PC-3 (cell line): ENCODE data around the gene ANAPC7. TPM values are rescaled to one million over a fixed set of nuclear protein-coding genes. Genes with fewer than 3 reads are reported as not detected.

ENCODE experiments used
- ATAC-seq: fragments of 200-7000 bp; cut with Tn5 transposase; 2 replicates; pipeline ENCODE4 v1.9.1; 2020; ENCODE audit warnings: mild to moderate bottlenecking, moderate library complexity
- BruUV-seq: library from RNA; stranded (reverse); fragments of 400-500 nt; replicated peaks from 2 replicates; lab custom pipeline; 2021; lab: Mats Ljungman, UMichigan
- CTCF ChIA-PET: fragments of 300-600 bp; sonication (Branson Sonifier 250); formaldehyde crosslinking; loops from one replicate; lab custom pipeline; 2022; ENCODE audit warnings: antibody characterized with exemption; lab: Charles Lee
- POLR2A ChIA-PET: fragments of 300-600 bp; sonication (Branson Sonifier 250); formaldehyde crosslinking; loops from one replicate; lab custom pipeline; 2022; ENCODE audit warnings: antibody characterized with exemption; ENCODE audit not compliant: unreplicated experiment; lab: Charles Lee
- DNase-seq: peaks from one replicate; pipeline ENCODE4 v3.0.0-alpha.2; 2015
- H2AFZ ChIP-seq: fragments of 300-600 bp; sonication (generic); 2 replicates; pipeline ENCODE4 v1.6.0; 2016; ENCODE audit warnings: antibody characterized with exemption, low read length
- H3F3A ChIP-seq: fragments of 300-600 bp; sonication (generic); one replicate; pipeline ENCODE4 v1.6.0; 2017; ENCODE audit warnings: antibody characterized with exemption, low read length, control low read depth, mild to moderate bottlenecking; ENCODE audit not compliant: unreplicated experiment
- H3K27ac ChIP-seq: fragments of 300-600 bp; sonication (generic); 2 replicates; pipeline ENCODE4 v1.5.1; 2016; ENCODE audit warnings: mild to moderate bottlenecking, low read length
- H3K27me3 ChIP-seq: fragments of 300-600 bp; sonication (generic); 2 replicates; pipeline ENCODE4 v1.6.1; 2016; ENCODE audit warnings: low read length, mixed read lengths
- H3K36me3 ChIP-seq: fragments of 300-600 bp; sonication (generic); 2 replicates; pipeline ENCODE4 v1.6.1; 2016; ENCODE audit warnings: low read depth, mixed run types, low read length, mixed read lengths
- H3K4me1 ChIP-seq: fragments of 300-600 bp; sonication (generic); 2 replicates; pipeline ENCODE4 v1.5.1; 2016; ENCODE audit warnings: low read length; ENCODE audit not compliant: insufficient read depth
- H3K4me2 ChIP-seq: fragments of 300-600 bp; sonication (generic); 2 replicates; pipeline ENCODE4 v1.6.0; 2016; ENCODE audit warnings: low read length
- H3K4me3 ChIP-seq: fragments of 300-600 bp; sonication (generic); 2 replicates; pipeline ENCODE4 v1.5.1; 2016; ENCODE audit warnings: mild to moderate bottlenecking, low read length, mixed read lengths
- H3K79me2 ChIP-seq: fragments of 300-600 bp; sonication (generic); 2 replicates; pipeline ENCODE4 v1.6.1; 2017; ENCODE audit warnings: low read length, mixed read lengths
- H3K9ac ChIP-seq: fragments of 300-600 bp; sonication (generic); 2 replicates; pipeline ENCODE4 v1.6.0; 2016; ENCODE audit warnings: mild to moderate bottlenecking, low read length
- H3K9me2 ChIP-seq: fragments of 300-600 bp; sonication (generic); replicated peaks from 2 replicates; pipeline ENCODE4 v1.6.1; 2016; ENCODE audit warnings: mixed run types, low read length, mixed read lengths
- H3K9me3 ChIP-seq: fragments of 300-600 bp; sonication (generic); 2 replicates; pipeline ENCODE4 v1.6.1; 2016; ENCODE audit warnings: low read length, mixed read lengths
- H4K20me1 ChIP-seq: fragments of 300-600 bp; sonication (generic); 2 replicates; pipeline ENCODE4 v1.6.1; 2016; ENCODE audit warnings: low read length, mixed read lengths
- CTCF ChIP-seq: fragments of 300-600 bp; sonication (generic); conservative IDR thresholded peaks from 2 replicates; pipeline ENCODE4 v1.5.1; 2017; ENCODE audit warnings: antibody characterized with exemption, low read depth, mild to moderate bottlenecking, low read length
- EZH2 ChIP-seq: fragments of 300-600 bp; sonication (generic); IDR thresholded peaks from one replicate; pipeline ENCODE4 v1.6.1; 2017; ENCODE audit warnings: antibody characterized with exemption, mild to moderate bottlenecking, low read length; ENCODE audit not compliant: unreplicated experiment
- EZH2phosphoT487 ChIP-seq: fragments of 300-600 bp; sonication (generic); IDR thresholded peaks from 2 replicates; pipeline ENCODE4 v1.6.1; 2018; ENCODE audit warnings: mild to moderate bottlenecking, antibody characterized with exemption, low read length, borderline replicate concordance
- intact Hi-C: fragments of 100-400 bp; cut with micrococcal nuclease; formaldehyde crosslinking; loops from 2 replicates; pipeline ENCODE4 v1.9.0; 2023
- total RNA-seq: library from RNA; depleted of rRNA; stranded (reverse); fragments of >200 nt; gene quantifications from 2 replicates; pipeline ENCODE4 v1.2.3, GENCODE V29; 2014

The ANAPC7 gene
- total RNA-seq, 1 experiment from 2014 or later, result 80.5 TPM

- TSS peak; percentile 73 for BruUV-seq
Observed at GRCh38 chr12:110449799-110450497, 46.4 kb upstream of the ANAPC7 start, which contains the start of gene ARPC3. TSS of gene ARPC3 (minus strand) at chr12:110450337. CDS start at chr12:110450260, 77 bp downstream.

GRCh38 chr12:110444455-110444854 is 40.9 kb upstream of the ANAPC7 start:
- TF ChIP-seq CTCF (no peak), EZH2 (no peak), EZH2phosphoT487 (no peak)
- no peak for DNase-seq
- ATAC-seq, result no peak
- Histone ChIP-seq H3K36me3 (peaks cover 46% of the 10 kb centered on the region), H3K4me1 (0 out of 2 replicates have a peak, but pooled peaks cover 5% of the 10 kb centered on the region), H4K20me1 (peaks cover 5% of the 10 kb centered on the region; the same call in 1 of the 2 replicates), H3F3A (no peaks in the 10 kb centered on the region), H3K9ac (no peak overlapping the region), H3K4me3 (no peak overlapping the region), H3K27me3 (no peaks in the 10 kb centered on the region), H3K9me3 (no peaks in the 10 kb centered on the region), H3K79me2 (peaks cover 33% of the 10 kb centered on the region), H3K27ac (no peak overlapping the region), H3K9me2 (no peaks in the 10 kb centered on the region), H2AFZ (no peak overlapping the region), H3K4me2 (no peak overlapping the region)
- intact Hi-C loops, result no loop called here
- CTCF ChIA-PET, result interaction anchor here (0.7 kb wide), 1 partner anchor 1405 kb away, joined by 5 read pairs; no protein-coding TSS in a partner anchor
- BruUV-seq, result no TSS peak
- POLR2A ChIA-PET, result interaction anchor here (0.6 kb wide), 1 partner anchor 329 kb away, joined by 3 read pairs; no protein-coding TSS in a partner anchor

More at GRCh38 chr12:110449799-110450497, 46.4 kb upstream of the ANAPC7 start, which contains the start of gene ARPC3:
- no peaks in the 10 kb centered on the region for H3K9me3 ChIP-seq
- peaks cover 3% of the 10 kb centered on the region for H3F3A ChIP-seq
- peak within 1 kb of the TSS; percentile 94 for H3K4me3 ChIP-seq
- H3K36me3 ChIP-seq, result peaks cover 21% of the 10 kb centered on the region; the same call in 1 of the 2 replicates
- DNase-seq, result peak; percentile 97
- H3K4me2 ChIP-seq, result peak within 1 kb of the TSS; percentile 87
- H3K27me3 ChIP-seq, result no peaks in the 10 kb centered on the region
- peak; percentile 96 for ATAC-seq
- H3K9me2 ChIP-seq, result no peaks in the 10 kb centered on the region
- H3K27ac ChIP-seq, result peak within 1 kb of the TSS; percentile 75
- H3K4me1 ChIP-seq, result 0 out of 2 replicates have a peak, but pooled peaks cover 5% of the 10 kb centered on the region
- H3K79me2 ChIP-seq, result peaks cover 40% of the 10 kb centered on the region
- peaks cover 5% of the 10 kb centered on the region; the same call in 1 of the 2 replicates for H4K20me1 ChIP-seq
- peak within 1 kb of the TSS; percentile 92 for H3K9ac ChIP-seq
- intact Hi-C loops, result loop anchor here (1.0 to 2.0 kb wide), 3 partner anchors 18 to 377 kb away; partner anchors contain the start of genes FAM216A and GPN3
- H2AFZ ChIP-seq, result peak within 1 kb of the TSS; percentile 77
- CTCF ChIA-PET, result interaction anchor here (0.6 to 1.9 kb wide), 8 partner anchors 17 to 433 kb away, joined by 4 to 25 read pairs (median 6); partner anchors contain the start of genes FAM216A and GPN3
- POLR2A ChIA-PET, result interaction anchor here (0.6 to 1.1 kb wide), 6 partner anchors 17 to 922 kb away, joined by 3 to 8 read pairs (median 4); partner anchors contain the start of genes FAM216A and GPN3
- TF ChIP-seq CTCF, result peak; percentile 82
- TF ChIP-seq EZH2, result no peak
